ENCODE measurements around the gene RTEL1. TPM values are rescaled to one million over a fixed set of nuclear protein-coding genes. Genes with fewer than 3 reads are reported as not detected.
"Not testable (repeated sequence)": the region's sequence is repeated elsewhere in the genome, so short reads cannot be mapped to it uniquely, and the experiment has no call there.

The RTEL1 gene
- total RNA-seq, 1 experiment from 2014 or later, result 8.4 TPM

- in situ Hi-C loops (cut with HindIII; ENCODE audit: low pct_unique_long_range_greater_than_20kb, low sequenced_read_pairs), result no loop called here
- DNase-seq (ENCODE audit: low read depth, low spot score), result no peak
These were observed 53.1 kb downstream of the RTEL1 start for GRCh38 chr20:63711085-63711645.

- DNase-seq (ENCODE audit: low read depth, low spot score), result no peak
- in situ Hi-C loops (cut with HindIII; ENCODE audit: low pct_unique_long_range_greater_than_20kb, low sequenced_read_pairs), result no loop called here
These were observed 54.1 kb downstream of the RTEL1 start for GRCh38 chr20:63712191-63712590.

- in situ Hi-C loops (cut with HindIII; ENCODE audit: low pct_unique_long_range_greater_than_20kb, low sequenced_read_pairs), result no loop called here
- no peak for DNase-seq (ENCODE audit: low read depth, low spot score)
These were observed 56.7 kb downstream of the RTEL1 start for GRCh38 chr20:63714858-63715257.

- in situ Hi-C loops (cut with HindIII; ENCODE audit: low pct_unique_long_range_greater_than_20kb, low sequenced_read_pairs), result no loop called here
- no peak for DNase-seq (ENCODE audit: low read depth, low spot score)
These were observed 60.9 kb downstream of the RTEL1 start for GRCh38 chr20:63718996-63719395.

- in situ Hi-C loops (cut with HindIII; ENCODE audit: low pct_unique_long_range_greater_than_20kb, low sequenced_read_pairs), result not testable (repeated sequence)
These were observed 65.0 kb downstream of the RTEL1 start for GRCh38 chr20:63722967-63723622.

GRCh38 chr20:63730189-63730733, 72.1 kb downstream of the RTEL1 start:
- DNase-seq (ENCODE audit: low read depth, low spot score); in situ Hi-C loops (cut with HindIII; ENCODE audit: low pct_unique_long_range_greater_than_20kb, low sequenced_read_pairs): not testable (repeated sequence)

More at GRCh38 chr20:63722967-63723622, 65.0 kb downstream of the RTEL1 start:
- DNase-seq (ENCODE audit: low read depth, low spot score), result not testable (repeated sequence)

- in situ Hi-C loops (cut with HindIII; ENCODE audit: low pct_unique_long_range_greater_than_20kb, low sequenced_read_pairs), result no loop called here
- DNase-seq (ENCODE audit: low read depth, low spot score), result no peak
These were observed 73.3 kb downstream of the RTEL1 start for GRCh38 chr20:63731410-63731809.

- DNase-seq (ENCODE audit: low read depth, low spot score), result no peak
- in situ Hi-C loops (cut with HindIII; ENCODE audit: low pct_unique_long_range_greater_than_20kb, low sequenced_read_pairs), result no loop called here
These were observed 74.3 kb downstream of the RTEL1 start for GRCh38 chr20:63732118-63733095.

GRCh38 chr20:63733117-63733516, 75.0 kb downstream of the RTEL1 start:
- in situ Hi-C loops (cut with HindIII; ENCODE audit: low pct_unique_long_range_greater_than_20kb, low sequenced_read_pairs), result no loop called here
- DNase-seq (ENCODE audit: low read depth, low spot score), result no peak

GRCh38 chr20:63733579-63734081, 75.5 kb downstream of the RTEL1 start:
- DNase-seq (ENCODE audit: low read depth, low spot score), result no peak
- in situ Hi-C loops (cut with HindIII; ENCODE audit: low pct_unique_long_range_greater_than_20kb, low sequenced_read_pairs), result no loop called here

- DNase-seq (ENCODE audit: low read depth, low spot score), result no peak
- in situ Hi-C loops (cut with HindIII; ENCODE audit: low pct_unique_long_range_greater_than_20kb, low sequenced_read_pairs), result no loop called here
These were observed 76.2 kb downstream of the RTEL1 start for GRCh38 chr20:63734111-63734945.

- in situ Hi-C loops (cut with HindIII; ENCODE audit: low pct_unique_long_range_greater_than_20kb, low sequenced_read_pairs), result no loop called here
- DNase-seq (ENCODE audit: low read depth, low spot score), result no peak
These were observed 77.1 kb downstream of the RTEL1 start for GRCh38 chr20:63734946-63735858.

- DNase-seq (ENCODE audit: low read depth, low spot score), result no peak
- in situ Hi-C loops (cut with HindIII; ENCODE audit: low pct_unique_long_range_greater_than_20kb, low sequenced_read_pairs), result no loop called here
These were observed 78.0 kb downstream of the RTEL1 start, which contains the start of gene LIME1 for GRCh38 chr20:63735859-63736718. TSS of gene LIME1 (plus strand) at chr20:63736664. CDS start at chr20:63737550, 886 bp downstream.

- in situ Hi-C loops (cut with HindIII; ENCODE audit: low pct_unique_long_range_greater_than_20kb, low sequenced_read_pairs), result no loop called here
- no peak for DNase-seq (ENCODE audit: low read depth, low spot score)
These were observed 79.0 kb downstream of the RTEL1 start for GRCh38 chr20:63736893-63737694.

- no peak for DNase-seq (ENCODE audit: low read depth, low spot score)
- in situ Hi-C loops (cut with HindIII; ENCODE audit: low pct_unique_long_range_greater_than_20kb, low sequenced_read_pairs), result no loop called here
These were observed 79.5 kb downstream of the RTEL1 start for GRCh38 chr20:63737695-63737944.
